ENCODE measurements around the gene OR5M11. TPM values are rescaled to one million over a fixed set of nuclear protein-coding genes. Genes with fewer than 3 reads are reported as not detected.
"Not testable (repeated sequence)": the region's sequence is repeated elsewhere in the genome, so short reads cannot be mapped to it uniquely, and the experiment has no call there.

OR5M11 gene
- total RNA-seq (not detected in 2 replicates), polyA plus RNA-seq (not detected in 2 replicates)

- no peaks in the 10 kb centered on the region for H3K9me2 ChIP-seq (replicated peaks; ENCODE audit: insufficient read depth)
- DNase-seq (ENCODE audit: low spot score), result no peak
- no peaks in the 10 kb centered on the region for H3K79me2 ChIP-seq
- H3K4me3 ChIP-seq, result no peak within 1 kb of the TSS
- no peaks in the 10 kb centered on the region for H4K20me1 ChIP-seq (ENCODE audit: insufficient read depth, poor library complexity, severe bottlenecking)
- no peaks in the 10 kb centered on the region for H3K36me3 ChIP-seq (replicated peaks; ENCODE audit: insufficient read depth, low read depth)
- H3K9me3 ChIP-seq (ENCODE audit: low read depth), result no peaks in the 10 kb centered on the region
- H3K4me1 ChIP-seq (ENCODE audit: insufficient read depth), result no peaks in the 10 kb centered on the region
- H2AFZ ChIP-seq, result no peak within 1 kb of the TSS
- H3K4me2 ChIP-seq, result no peak within 1 kb of the TSS
- 98% methylated on average over 2 of the region's 2 CpGs for WGBS (ENCODE audit: low lambda C conversion rate, missing lambda C conversion rate)
- H3K27ac ChIP-seq, result no peak within 1 kb of the TSS
- TF ChIP-seq CTCF (IDR thresholded peaks at IDR 0.05; ENCODE audit: poor library complexity) (no peak), EZH2phosphoT487 (IDR thresholded peaks at IDR 0.05; ENCODE audit: low read depth, severe bottlenecking, unreplicated experiment) (no peak), EZH2 (IDR thresholded peaks at IDR 0.05; ENCODE audit: borderline replicate concordance) (no peak)
- H3K27me3 ChIP-seq, result no peaks in the 10 kb centered on the region
Measured at GRCh38 chr11:56543157-56543556, at the start of gene OR5M11. Gene OR5M11, minus strand, starts transcription at chr11:56543257. Its CDS starts 0 bp downstream, at chr11:56543257.

DNA sequence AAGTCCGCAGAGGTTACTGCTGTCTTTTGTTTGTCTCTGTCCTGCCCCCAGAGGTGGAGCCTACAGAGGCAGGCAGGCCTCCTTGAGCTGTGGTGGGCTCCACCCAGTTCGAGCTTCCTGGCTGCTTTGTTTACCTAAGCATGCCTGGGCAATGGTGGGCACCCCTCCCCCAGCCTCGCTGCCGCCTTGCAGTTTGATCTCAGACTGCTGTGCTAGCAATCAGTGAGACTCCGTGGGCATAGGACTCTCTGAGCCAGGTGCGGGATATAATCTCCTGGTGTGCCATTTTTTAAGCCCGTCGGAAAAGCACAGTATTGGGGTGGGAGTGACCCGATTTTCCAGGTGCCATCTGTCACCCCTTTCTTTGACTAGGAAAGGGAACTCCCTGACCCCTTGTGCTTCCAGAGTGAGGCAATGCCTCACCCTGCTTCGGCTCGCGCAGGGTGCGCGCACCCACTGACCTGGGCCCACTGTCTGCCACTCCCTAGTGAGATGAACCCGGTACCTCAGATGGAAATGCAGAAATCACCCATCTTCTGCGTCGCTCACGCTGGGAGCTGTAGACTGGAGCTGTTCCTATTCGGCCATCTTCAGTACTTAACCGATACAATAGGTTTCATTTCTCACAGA, 49.1 kb upstream of the OR5M11 start:
- not testable (repeated sequence) for H3K27me3 ChIP-seq; H2AFZ ChIP-seq; H3K4me3 ChIP-seq; H3K9me3 ChIP-seq (ENCODE audit: low read depth); H3K79me2 ChIP-seq; H3K27ac ChIP-seq; H3K4me1 ChIP-seq (ENCODE audit: insufficient read depth); H3K36me3 ChIP-seq (replicated peaks; ENCODE audit: insufficient read depth, low read depth); H4K20me1 ChIP-seq (ENCODE audit: insufficient read depth, poor library complexity, severe bottlenecking); DNase-seq (ENCODE audit: low spot score); H3K4me2 ChIP-seq; H3K9me2 ChIP-seq (replicated peaks; ENCODE audit: insufficient read depth)
- 96% methylated on average over 20 of the region's 20 CpGs for WGBS (ENCODE audit: low lambda C conversion rate, missing lambda C conversion rate)

GRCh38 chr11:56577621-56578020, 34.6 kb upstream of the OR5M11 start, which contains the start of gene OR5M10:
Gene OR5M10, minus strand, starts transcription at chr11:56577721. Its CDS starts 0 bp downstream, at chr11:56577721.
- DNase-seq (ENCODE audit: low spot score), result no peak
- TF ChIP-seq CTCF (IDR thresholded peaks at IDR 0.05; ENCODE audit: poor library complexity) (no peak), EZH2phosphoT487 (IDR thresholded peaks at IDR 0.05; ENCODE audit: low read depth, severe bottlenecking, unreplicated experiment) (no peak), EZH2 (IDR thresholded peaks at IDR 0.05; ENCODE audit: borderline replicate concordance) (no peak)
- H3K4me3 ChIP-seq, result no peak within 1 kb of the TSS
- no peaks in the 10 kb centered on the region for H4K20me1 ChIP-seq (ENCODE audit: insufficient read depth, poor library complexity, severe bottlenecking)
- no peak within 1 kb of the TSS for H3K4me2 ChIP-seq
- H3K9me3 ChIP-seq (ENCODE audit: low read depth), result no peaks in the 10 kb centered on the region
- no peaks in the 10 kb centered on the region for H3K36me3 ChIP-seq (replicated peaks; ENCODE audit: insufficient read depth, low read depth)
- no peaks in the 10 kb centered on the region for H3K4me1 ChIP-seq (ENCODE audit: insufficient read depth)
- no peaks in the 10 kb centered on the region for H3K79me2 ChIP-seq
- no peak within 1 kb of the TSS for H2AFZ ChIP-seq
- H3K27ac ChIP-seq, result no peak within 1 kb of the TSS
- H3K9me2 ChIP-seq (replicated peaks; ENCODE audit: insufficient read depth), result no peaks in the 10 kb centered on the region
- H3K27me3 ChIP-seq, result no peaks in the 10 kb centered on the region
- WGBS (ENCODE audit: low lambda C conversion rate, missing lambda C conversion rate), result 66% methylated on average over 3 of the region's 3 CpGs

DNA sequence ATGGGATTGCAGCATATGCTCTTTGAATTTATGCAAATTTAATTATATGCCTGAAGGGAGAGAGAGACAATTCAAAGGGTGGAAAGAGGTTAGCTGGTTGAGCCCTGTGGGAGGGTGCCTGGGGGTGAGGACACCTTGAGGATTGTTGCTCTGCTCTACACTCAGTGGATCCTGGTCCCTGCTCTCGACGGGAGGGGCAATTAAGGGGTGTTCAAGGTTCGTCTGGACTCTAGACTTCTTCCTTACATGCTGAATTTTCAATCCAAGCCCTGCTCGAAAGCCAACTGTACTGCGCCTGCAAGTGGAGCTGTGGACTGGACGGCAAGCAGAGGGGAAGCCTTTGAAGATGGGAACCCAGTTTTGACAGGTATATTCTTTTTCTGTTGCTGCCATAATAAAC, 15.5 kb upstream of the OR5M11 start:
- Histone ChIP-seq H4K20me1 (ENCODE audit: insufficient read depth, poor library complexity, severe bottlenecking) (no peaks in the 10 kb centered on the region), H3K9me2 (replicated peaks; ENCODE audit: insufficient read depth) (no peaks in the 10 kb centered on the region), H3K36me3 (replicated peaks; ENCODE audit: insufficient read depth, low read depth) (no peaks in the 10 kb centered on the region), H3K4me3 (no peak overlapping the region), H3K9me3 (ENCODE audit: low read depth) (peaks cover 2% of the 10 kb centered on the region), H2AFZ (no peak overlapping the region), H3K4me2 (no peak overlapping the region), H3K4me1 (ENCODE audit: insufficient read depth) (no peaks in the 10 kb centered on the region), H3K79me2 (no peaks in the 10 kb centered on the region), H3K27me3 (no peaks in the 10 kb centered on the region), H3K27ac (no peak overlapping the region)
- TF ChIP-seq EZH2phosphoT487 (IDR thresholded peaks at IDR 0.05; ENCODE audit: low read depth, severe bottlenecking, unreplicated experiment), result no peak
- peak; percentile 10 for DNase-seq (ENCODE audit: low spot score)
- 72% methylated on average over 6 of the region's 6 CpGs for WGBS (ENCODE audit: low lambda C conversion rate, missing lambda C conversion rate)

GRCh38 chr11:56554691-56555090, 11.6 kb upstream of the OR5M11 start:
- H3K27me3 ChIP-seq; H3K36me3 ChIP-seq (replicated peaks; ENCODE audit: insufficient read depth, low read depth); H3K4me1 ChIP-seq (ENCODE audit: insufficient read depth); DNase-seq (ENCODE audit: low spot score); H2AFZ ChIP-seq; H3K4me3 ChIP-seq; H3K27ac ChIP-seq; H3K9me2 ChIP-seq (replicated peaks; ENCODE audit: insufficient read depth); H3K79me2 ChIP-seq; H3K9me3 ChIP-seq (ENCODE audit: low read depth); H3K4me2 ChIP-seq; H4K20me1 ChIP-seq (ENCODE audit: insufficient read depth, poor library complexity, severe bottlenecking): not testable (repeated sequence)
- 94% methylated on average over 13 of the region's 13 CpGs for WGBS (ENCODE audit: low lambda C conversion rate, missing lambda C conversion rate)
